HEK293 (cell line): ENCODE measurements around the gene CTDNEP1.

ENCODE experiments used
- CTCF ChIA-PET: fragments of 350-600 bp; formaldehyde crosslinking; extraction: SDS; loops from one replicate; lab custom pipeline; 2021; ENCODE audit warnings: antibody characterized with exemption; lab: Yijun Ruan, JAX
- POLR2A ChIA-PET: fragments of 300-600 bp; formaldehyde crosslinking; extraction: SDS; loops from one replicate; lab custom pipeline; 2020; ENCODE audit warnings: antibody characterized with exemption, inconsistent platforms; lab: Yijun Ruan, JAX
- H3K27ac ChIP-seq: fragments of 200-500 bp; sonication (Bioruptor generic); 2 replicates; pipeline ENCODE4 v1.5.1; 2014; ENCODE audit warnings: low read depth, low read length, control low read depth, inconsistent platforms; ENCODE audit errors: extremely low read depth
- H3K36me3 ChIP-seq, 2 experiments: fragments of 200-500 bp in 1 of 2; sonication (Bioruptor generic) in 1 of 2; 1 replicate in 1 of 2; 2 replicates in 1 of 2; pipeline ENCODE4 v1.5.1; 2014 to 2017; ENCODE audit warnings: inconsistent platforms in 2 of 2, low read length in 2 of 2; ENCODE audit not compliant: control insufficient read depth in 2 of 2, insufficient read depth in 1 of 2
- H3K4me1 ChIP-seq: fragments of 200-500 bp; sonication (Bioruptor generic); 2 replicates; pipeline ENCODE4 v1.5.1; 2014; ENCODE audit warnings: mild to moderate bottlenecking, low read length, inconsistent platforms; ENCODE audit not compliant: control insufficient read depth, insufficient read depth
- H3K4me3 ChIP-seq: 2 replicates; pipeline ENCODE4 v1.5.1; 2011; ENCODE audit warnings: low read depth, mild to moderate bottlenecking, control low read depth, low read length, moderate library complexity
- H3K9me3 ChIP-seq: fragments of 200-500 bp; sonication (Bioruptor generic); 2 replicates; pipeline ENCODE4 v1.5.1; 2014; ENCODE audit warnings: low read depth, low read length, inconsistent platforms; ENCODE audit not compliant: control insufficient read depth, insufficient read depth
- GLIS2 ChIP-seq: fragments of 450-650 bp; formaldehyde crosslinking; IDR thresholded peaks from 2 replicates; pipeline ENCODE4 v1.5.1; 2016; ENCODE audit warnings: missing biosample characterization, missing genetic modification characterization
- REST ChIP-seq: fragments of 450-650 bp; formaldehyde crosslinking; IDR thresholded peaks from 2 replicates; pipeline ENCODE4 v1.5.1; 2016; ENCODE audit warnings: missing biosample characterization, missing genetic modification characterization
- TRIM28 ChIP-seq: IDR thresholded peaks from 2 replicates; pipeline ENCODE4 v1.6.1; 2011; ENCODE audit warnings: low read length, control low read depth, borderline replicate concordance
- ZBTB17 ChIP-seq: fragments of 450-650 bp; formaldehyde crosslinking; IDR thresholded peaks from 2 replicates; pipeline ENCODE4 v1.5.1; 2016; ENCODE audit warnings: missing biosample characterization, missing genetic modification characterization
- ZBTB21 ChIP-seq: fragments of 450-650 bp; formaldehyde crosslinking; IDR thresholded peaks from 2 replicates; pipeline ENCODE4 v1.5.1; 2017; ENCODE audit warnings: missing biosample characterization, missing genetic modification characterization
- ZNF138 ChIP-seq: fragments of 450-650 bp; formaldehyde crosslinking; IDR thresholded peaks from 2 replicates; pipeline ENCODE4 v1.5.1; 2016; ENCODE audit warnings: missing biosample characterization, missing genetic modification characterization, borderline replicate concordance
- ZNF140 ChIP-seq: fragments of 450-650 bp; formaldehyde crosslinking; IDR thresholded peaks from 2 replicates; pipeline ENCODE4 v1.5.1; 2016; ENCODE audit warnings: missing biosample characterization, missing genetic modification characterization
- ZNF18 ChIP-seq: fragments of 450-650 bp; formaldehyde crosslinking; IDR thresholded peaks from 2 replicates; pipeline ENCODE4 v1.5.1; 2016; ENCODE audit warnings: missing biosample characterization, missing genetic modification characterization
- ZNF292 ChIP-seq: fragments of 450-650 bp; formaldehyde crosslinking; IDR thresholded peaks from 2 replicates; pipeline ENCODE4 v1.5.1; 2016; ENCODE audit warnings: low read depth, missing biosample characterization, missing genetic modification characterization, borderline replicate concordance
- ZNF335 ChIP-seq: fragments of 450-650 bp; formaldehyde crosslinking; conservative IDR thresholded peaks from 2 replicates; pipeline ENCODE4 v1.5.1; 2016; ENCODE audit warnings: missing biosample characterization, missing genetic modification characterization
- ZNF398 ChIP-seq: fragments of 450-650 bp; formaldehyde crosslinking; IDR thresholded peaks from 2 replicates; pipeline ENCODE4 v1.5.1; 2017; ENCODE audit warnings: missing biosample characterization, missing genetic modification characterization
- ZNF596 ChIP-seq: fragments of 450-650 bp; IDR thresholded peaks from 2 replicates; pipeline ENCODE4 v1.5.0; 2018; ENCODE audit warnings: missing biosample characterization, mild to moderate bottlenecking, missing genetic modification characterization, moderate library complexity
- ZNF76 ChIP-seq: fragments of 450-650 bp; formaldehyde crosslinking; IDR thresholded peaks from 2 replicates; pipeline ENCODE4; 2016; ENCODE audit warnings: low read depth, missing biosample characterization, missing genetic modification characterization, borderline replicate concordance
- ZSCAN23 ChIP-seq: fragments of 450-650 bp; formaldehyde crosslinking; IDR thresholded peaks from 2 replicates; pipeline ENCODE4 v1.5.1; 2016; ENCODE audit warnings: missing biosample characterization, missing genetic modification characterization

Gene CTDNEP1

GRCh38 chr17:7260151-7260550 is 8.6 kb upstream of the CTDNEP1 start:
- no peak overlapping the region for H3K4me3 ChIP-seq
- ChIA-PET POLR2A (interaction anchor here (0.5 to 0.9 kb wide), 3 partner anchors 18 to 296 kb away, joined by 3 to 5 read pairs (median 3); partner anchors contain the start of gene GABARAP), CTCF (interaction anchor here (1.4 kb wide), 1 partner anchor 20 kb away, joined by 4 read pairs; no protein-coding TSS in a partner anchor)

GRCh38 chr17:7259555-7259889 is 8.0 kb upstream of the CTDNEP1 start:
- Histone ChIP-seq H3K9me3 (no peaks in the 10 kb centered on the region), H3K27ac (0 out of 2 replicates have a peak overlapping the region, but pooled peaks have one; percentile 32), H3K36me3 (peaks cover 33 to 60% of the 10 kb centered on the region in 2 experiments), H3K4me3 (no peak overlapping the region), H3K4me1 (peaks cover 15% of the 10 kb centered on the region)
- ChIA-PET POLR2A (interaction anchor here (0.5 to 0.9 kb wide), 4 partner anchors 22 to 296 kb away, joined by 3 to 4 read pairs (median 3); partner anchors contain the start of gene SLC2A4), CTCF (interaction anchor here (1.2 to 1.4 kb wide), 2 partner anchors 21 to 36 kb away, joined by 4 read pairs; no protein-coding TSS in a partner anchor)
- TF ChIP-seq ZNF335 (tag by site-specific recombination) (0 out of 2 replicates have a peak, but pooled peaks have one; percentile 36), REST (no peak)
- TF ChIP-seq, all 188 proteins: peak for 1

More at GRCh38 chr17:7260151-7260550, 8.6 kb upstream of the CTDNEP1 start:
- H3K9me3 ChIP-seq: no peaks in the 10 kb centered on the region
- peaks cover 26 to 54% of the 10 kb centered on the region in 2 experiments; a peak in 2 of 3 replicates for H3K36me3 ChIP-seq
- TF ChIP-seq TRIM28: no peak
- TF ChIP-seq GLIS2 (tag by site-specific recombination): no peak
- TF ChIP-seq ZNF76 (tag by site-specific recombination): no peak
- no peak for TF ChIP-seq ZNF138 (tag by site-specific recombination)
- no peak for TF ChIP-seq ZNF140 (tag by site-specific recombination)
- TF ChIP-seq ZNF398: no peak
- no peak for TF ChIP-seq ZNF18
- no peak for TF ChIP-seq ZNF596
- no peak for TF ChIP-seq ZBTB21 (tag by site-specific recombination)
- TF ChIP-seq ZBTB17 (tag by site-specific recombination): no peak
- no peak for TF ChIP-seq ZNF292 (tag by site-specific recombination)
- TF ChIP-seq ZSCAN23 (tag by site-specific recombination): no peak
- peaks cover 18% of the 10 kb centered on the region for H3K4me1 ChIP-seq
- H3K27ac ChIP-seq: peak overlapping the region; percentile 5; the same call in 1 of the 2 replicates
